H1 (cell line): Measurements from ENCODE around the gene NUDT19. TPM values are rescaled to one million over a fixed set of nuclear protein-coding genes. Genes with fewer than 3 reads are reported as not detected.
"Not testable (repeated sequence)": the region's sequence is repeated elsewhere in the genome, so short reads cannot be mapped to it uniquely, and the experiment has no call there.

ENCODE experiments used
- CTCF ChIA-PET: fragments of 300-600 bp; sonication (Branson Sonifier 250); formaldehyde crosslinking; loops from one replicate; lab custom pipeline; 2021; ENCODE audit not compliant: partially characterized antibody; lab: Charles Lee
- POLR2A ChIA-PET: fragments of 300-600 bp; sonication (Branson Sonifier 250); formaldehyde crosslinking; loops from one replicate; lab custom pipeline; 2021; ENCODE audit warnings: inconsistent platforms; ENCODE audit not compliant: partially characterized antibody; lab: Charles Lee
- DNase-seq, 2 experiments: peaks; one replicate each; pipeline versions ENCODE4 v3.0.0 to v3.0.0-alpha.2; 2010 to 2022; ENCODE audit warnings: low spot score in 2 of 2, low read depth in 1 of 2, mixed read lengths in 1 of 2
- FAIRE-seq: peaks from 2 replicates; lab custom pipeline; 2011; peaks lifted over from hg19 to GRCh38; lab: Jason Lieb, UNC
- H2AFZ ChIP-seq: 2 replicates; pipeline ENCODE4 v1.8.1; 2012; ENCODE audit warnings: low read length, inconsistent platforms
- H2AK5ac ChIP-seq: 2 replicates; pipeline ENCODE4 v1.6.1; 2013; ENCODE audit warnings: low read depth, low read length
- H2BK120ac ChIP-seq: replicated peaks from 2 replicates; pipeline ENCODE3; 2013; ENCODE audit warnings: low read depth, low read length, inconsistent platforms
- H2BK12ac ChIP-seq: 2 replicates; pipeline ENCODE4 v1.6.1; 2013; ENCODE audit warnings: low read depth, low read length
- H2BK15ac ChIP-seq: 2 replicates; pipeline ENCODE4 v1.6.1; 2013; ENCODE audit warnings: low read length
- H2BK20ac ChIP-seq: 2 replicates; pipeline ENCODE4 v1.6.1; 2013; ENCODE audit warnings: low read length
- H2BK5ac ChIP-seq: 2 replicates; pipeline ENCODE4 v1.6.1; 2013; ENCODE audit warnings: low read depth, low read length
- H3K14ac ChIP-seq: 2 replicates; pipeline ENCODE4 v1.6.1; 2013; ENCODE audit warnings: inconsistent platforms; ENCODE audit not compliant: insufficient read length
- H3K18ac ChIP-seq: 2 replicates; pipeline ENCODE4 v1.6.1; 2013; ENCODE audit warnings: low read length; ENCODE audit errors: extremely low read depth
- H3K23ac ChIP-seq: 2 replicates; pipeline ENCODE4 v1.6.1; 2013; ENCODE audit warnings: inconsistent platforms; ENCODE audit not compliant: insufficient read length
- H3K23me2 ChIP-seq: 2 replicates; pipeline ENCODE4 v1.6.1; 2013; ENCODE audit warnings: low read depth, low read length
- H3K27ac ChIP-seq: 2 replicates; pipeline ENCODE4 v1.6.1; 2011; ENCODE audit warnings: low read depth, low read length, inconsistent platforms
- H3K27me3 ChIP-seq, 4 experiments: replicated peaks in 1 of 4; 1 replicate in 1 of 4; 2 replicates in 3 of 4; pipeline versions ENCODE4 v1.6.1 to v1.8.1; 2011 to 2013; ENCODE audit warnings: low read length in 3 of 4, mild to moderate bottlenecking in 3 of 4, inconsistent platforms in 2 of 4, mixed read lengths in 2 of 4, moderate library complexity in 1 of 4; ENCODE audit not compliant: control insufficient read depth in 3 of 4, insufficient read depth in 3 of 4; ENCODE audit errors: extremely low read depth in 1 of 4
- H3K36me3 ChIP-seq, 4 experiments: 2 replicates each; pipeline versions ENCODE4 v1.6.1 to v1.8.1; 2011 to 2013; ENCODE audit warnings: mild to moderate bottlenecking in 4 of 4, low read length in 3 of 4, moderate library complexity in 2 of 4, control low read depth in 1 of 4, inconsistent platforms in 1 of 4; ENCODE audit not compliant: insufficient read depth in 4 of 4, control insufficient read depth in 2 of 4
- H3K4ac ChIP-seq: replicated peaks from 2 replicates; pipeline ENCODE3; 2013; ENCODE audit warnings: low read length, low read depth, mixed read lengths, inconsistent platforms; ENCODE audit not compliant: insufficient read length
- H3K4me1 ChIP-seq, 4 experiments: replicated peaks in 1 of 4; 1 replicate in 1 of 4; 2 replicates in 3 of 4; pipeline versions ENCODE4 v1.6.1 to v1.8.1; 2011 to 2013; ENCODE audit warnings: low read length in 3 of 4, inconsistent platforms in 2 of 4, mixed read lengths in 1 of 4; ENCODE audit not compliant: insufficient read depth in 4 of 4, control insufficient read depth in 3 of 4
- H3K4me2 ChIP-seq, 2 experiments: 2 replicates each; pipeline versions ENCODE4 v1.6.1 to v1.8.1; 2011 to 2013; ENCODE audit warnings: low read depth in 2 of 2, low read length in 2 of 2, control low read depth in 1 of 2, inconsistent platforms in 1 of 2, mild to moderate bottlenecking in 1 of 2; ENCODE audit not compliant: insufficient read depth in 1 of 2
- H3K4me3 ChIP-seq, 4 experiments: fragments of 200-600, 300-600 bp in 1 of 4; sonication (generic), shearing (Covaris generic), sonication (Bioruptor Twin) in 1 of 4; 2 replicates each; pipeline versions ENCODE4 v1.5.1 to v1.8.1; 2011 to 2016; ENCODE audit warnings: low read length in 4 of 4, low read depth in 3 of 4, control low read depth in 2 of 4, inconsistent platforms in 2 of 4, mild to moderate bottlenecking in 2 of 4, mixed read lengths in 1 of 4, moderate library complexity in 1 of 4; ENCODE audit not compliant: insufficient read depth in 2 of 4; ENCODE audit errors: extremely low read depth in 1 of 4
- H3K56ac ChIP-seq: replicated peaks from 2 replicates; pipeline ENCODE3; 2013; ENCODE audit warnings: low read depth, mild to moderate bottlenecking, mixed read lengths, low read length, inconsistent platforms; ENCODE audit not compliant: insufficient read length
- H3K79me1 ChIP-seq: 2 replicates; pipeline ENCODE4 v1.6.1; 2013; ENCODE audit warnings: low read depth, low read length, control low read depth
- H3K79me2 ChIP-seq, 2 experiments: 2 replicates each; pipeline versions ENCODE4 v1.6.1 to v1.8.1; 2012 to 2013; ENCODE audit warnings: low read length in 2 of 2, mild to moderate bottlenecking in 2 of 2, inconsistent platforms in 1 of 2; ENCODE audit not compliant: insufficient read depth in 2 of 2, control insufficient read depth in 1 of 2
- H3K9ac ChIP-seq, 4 experiments: replicated peaks in 1 of 4; 1 replicate in 1 of 4; 2 replicates in 3 of 4; pipeline versions ENCODE4 v1.6.1 to v1.8.1; 2011 to 2013; ENCODE audit warnings: low read depth in 3 of 4, low read length in 3 of 4, control low read depth in 2 of 4, mild to moderate bottlenecking in 2 of 4, moderate library complexity in 2 of 4, inconsistent platforms in 1 of 4; ENCODE audit errors: extremely low read depth in 1 of 4
- H3K9me3 ChIP-seq, 2 experiments: 2 replicates each; pipeline versions ENCODE4 v1.6.1 to v1.8.1; 2012 to 2013; ENCODE audit warnings: mild to moderate bottlenecking in 2 of 2, moderate library complexity in 2 of 2, control low read depth in 1 of 2, inconsistent platforms in 1 of 2, low read depth in 1 of 2, low read length in 1 of 2, mixed read lengths in 1 of 2; ENCODE audit not compliant: insufficient read depth in 2 of 2
- H4K20me1 ChIP-seq, 2 experiments: replicated peaks in 1 of 2; 2 replicates each; pipeline versions ENCODE3 to v1.8.1; 2011 to 2013; ENCODE audit warnings: inconsistent platforms in 2 of 2, low read length in 2 of 2, mild to moderate bottlenecking in 1 of 2; ENCODE audit not compliant: insufficient read depth in 2 of 2, control insufficient read depth in 1 of 2
- H4K5ac ChIP-seq: 2 replicates; pipeline ENCODE4 v1.6.1; 2013; ENCODE audit warnings: low read length, low read depth, mixed read lengths, inconsistent platforms; ENCODE audit not compliant: insufficient read length
- H4K8ac ChIP-seq: 2 replicates; pipeline ENCODE4 v1.8.0; 2013; ENCODE audit warnings: mild to moderate bottlenecking, moderate library complexity, low read length, inconsistent platforms; ENCODE audit not compliant: insufficient read depth; ENCODE audit errors: extremely low read depth
- H4K91ac ChIP-seq: replicated peaks from 2 replicates; pipeline ENCODE3; 2013; ENCODE audit warnings: low read length, mixed read lengths, inconsistent platforms; ENCODE audit not compliant: insufficient read length
- SP1 ChIP-seq: IDR thresholded peaks from 2 replicates; pipeline ENCODE4 v1.6.1; 2011; ENCODE audit warnings: low read depth, low read length
- WGBS, 2 experiments: shearing (Covaris generic) in 1 of 2; methylation state at CpG; one replicate each; pipeline versions ENCODE4 v1.1.6 to v1.1.7; 2013 to 2015; ENCODE audit warnings: low lambda C conversion rate in 2 of 2, mixed read lengths in 2 of 2, inconsistent platforms in 1 of 2, low coverage in 1 of 2, missing lambda C conversion rate in 1 of 2; ENCODE audit not compliant: insufficient replicate concordance in 2 of 2, insufficient coverage in 1 of 2, insufficient read length in 1 of 2; ENCODE audit errors: extremely low coverage in 1 of 2, missing lambda C conversion rate in 1 of 2; 5-methylcytosine and 5-hydroxymethylcytosine counted together
- polyA plus RNA-seq, 7 experiments: library from polyadenylated mRNA; depleted of rRNA in 3 of 7; stranded (reverse) in 5 of 7; unstranded in 2 of 7; fragments of >200 nt in 5 of 7; fragments of 200-250 nt in 2 of 7; gene quantifications; 1 replicate in 5 of 7; 2 replicates in 1 of 7; 4 replicates in 1 of 7; pipeline versions ENCODE4 v1.2.1 to v1.2.3, GENCODE V29; 2011 to 2013; ENCODE audit warnings: missing spikeins in 2 of 7, mixed read lengths in 2 of 7
- total RNA-seq: library from RNA; stranded (reverse); fragmentation: NEBNext Ultra II Directional; extraction: Animal tissue kit (Norgen Biotek cat#: 25700); gene quantifications from 2 replicates; pipeline ENCODE4 v1.2.1, GENCODE V29; 2021

NUDT19 gene
- total and polyA plus RNA-seq, 2 of the 8 experiments (the other 6 are each of a cell fraction or from before 2014, with no cell fraction given), result 2.0 to 3.3 TPM

DNA sequence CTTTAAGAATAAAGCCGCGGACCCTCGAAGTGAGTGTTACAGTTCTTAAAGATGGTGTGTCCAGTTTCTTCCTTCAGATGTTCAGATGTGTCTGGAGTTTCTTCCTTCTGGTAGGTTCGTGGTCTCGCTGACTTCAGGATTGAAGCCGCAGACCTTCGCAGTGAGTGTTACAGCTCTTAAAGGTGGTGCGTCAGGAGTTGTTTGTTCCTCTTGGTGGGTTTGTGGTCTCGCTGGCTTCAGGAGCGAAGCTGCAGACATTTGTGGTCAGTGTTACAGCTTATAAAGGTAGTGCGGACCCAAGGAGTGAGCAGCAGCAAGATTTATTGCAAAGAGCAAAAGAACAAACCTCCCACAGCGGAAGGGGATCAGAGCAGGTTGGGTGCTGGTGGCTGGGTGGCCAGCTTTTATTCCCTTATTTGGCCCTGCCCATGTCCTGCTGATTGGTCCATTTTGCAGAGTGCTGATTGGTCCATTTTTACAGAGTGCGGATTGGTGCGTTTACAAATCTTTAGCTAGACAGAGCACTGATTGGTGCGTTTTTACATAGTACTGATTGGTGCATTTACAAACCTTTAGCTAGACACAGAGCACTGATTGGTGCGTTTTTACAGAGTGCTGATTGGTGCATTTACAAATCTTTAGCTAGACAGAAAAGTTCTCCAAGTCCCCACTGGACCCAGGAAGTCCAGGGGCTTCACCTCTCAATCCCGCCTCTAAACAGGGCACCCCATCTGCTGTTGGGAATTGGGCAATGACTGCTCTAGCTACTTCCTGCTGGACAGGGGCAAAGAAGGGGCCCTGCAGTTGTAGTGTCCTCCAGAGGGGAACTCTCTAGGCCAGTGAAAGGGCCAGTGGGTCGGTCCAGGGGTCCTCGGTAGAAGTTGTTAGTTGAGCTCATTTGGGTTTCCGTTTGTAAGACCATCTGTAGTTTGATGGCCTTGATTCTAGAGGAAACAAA, 1.8 kb downstream of the NUDT19 start:
- H4K20me1 ChIP-seq, H4K5ac ChIP-seq, H3K27ac ChIP-seq, H3K14ac ChIP-seq, H3K23ac ChIP-seq, H2BK120ac ChIP-seq, H3K79me2 ChIP-seq, H2AFZ ChIP-seq, H4K91ac ChIP-seq, H3K36me3 ChIP-seq, H4K8ac ChIP-seq, DNase-seq, H3K9me3 ChIP-seq, H3K18ac ChIP-seq, H2BK12ac ChIP-seq, H2BK15ac ChIP-seq, H2BK5ac ChIP-seq, H3K4me1 ChIP-seq, H2AK5ac ChIP-seq, H3K9ac ChIP-seq, FAIRE-seq, H2BK20ac ChIP-seq, H3K79me1 ChIP-seq, H3K23me2 ChIP-seq, H3K56ac ChIP-seq, H3K4ac ChIP-seq: not testable (repeated sequence)
- H3K27me3 ChIP-seq, result peaks cover 0 to 21% (median 10%) of the 10 kb centered on the region in 4 experiments; a peak in 6 of 7 replicates
- POLR2A ChIA-PET, result interaction anchor here (1.3 kb wide), 1 partner anchor 24 kb away, joined by 3 read pairs; no protein-coding TSS in a partner anchor
- CTCF ChIA-PET, result interaction anchor here (0.9 kb wide), 1 partner anchor 24 kb away, joined by 3 read pairs; no protein-coding TSS in a partner anchor
- 0 out of 2 replicates have a peak, but pooled peaks have one; percentile 13 for TF ChIP-seq SP1
- H3K4me3 ChIP-seq, result 0 out of 8 replicates have a peak overlapping the region, but pooled peaks of 1 of the 4 experiments have one; percentile 64
- WGBS, 2 experiments, result 94% methylated on average over 20 of the region's 20 CpGs; no CpG with 5 or more reads in 1 of the 2 experiments
- H3K4me2 ChIP-seq, result peak overlapping the region in 1 of 2 experiments; percentile 48; a peak in 1 of 4 replicates
